Measurements from ENCODE around the gene BZW2. TPM values are rescaled to one million over a fixed set of nuclear protein-coding genes. Genes with fewer than 3 reads are reported as not detected.

The BZW2 gene
- total and polyA plus RNA-seq, 2 of the 13 experiments (the other 11 are each of a cell fraction or from before 2014, with no cell fraction given), result 21.8 to 95.2 TPM

DNA sequence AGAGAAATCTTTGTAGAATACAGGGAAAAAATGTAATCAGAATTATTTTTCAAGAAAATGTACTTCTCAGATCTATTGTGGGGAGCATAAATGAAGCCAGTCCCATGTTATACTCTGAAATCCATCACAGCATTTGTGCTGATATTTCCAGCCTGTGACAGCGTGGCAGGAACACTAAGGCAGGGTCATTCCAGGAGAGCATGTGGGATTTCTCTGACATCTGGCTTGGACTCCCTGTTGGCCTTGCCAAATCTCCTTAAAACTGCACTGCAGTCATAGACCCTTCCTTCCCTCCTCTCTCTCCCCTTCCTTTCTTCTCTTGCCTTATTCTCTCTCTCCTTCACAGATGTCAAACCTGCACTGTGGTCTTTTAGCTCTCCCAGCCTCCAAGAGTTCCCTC is 101.1 kb downstream of the BZW2 start:
- ChIA-PET POLR2A (no interaction called here), CTCF (ENCODE audit: low intra/inter-chr PET ratio, low total read pairs) (no interaction called here)
- H3K79me2 ChIP-seq (ENCODE audit: insufficient read depth, low read length), result no peaks in the 10 kb centered on the region
- intact Hi-C loops (cut with micrococcal nuclease; ENCODE audit: unreplicated experiment) (no loop called here), in situ Hi-C loops (cut with HindIII; ENCODE audit: extremely low pct_ligation_motif_present, low pct_unique_long_range_greater_than_20kb) (no loop called here)
- H4K20me1 ChIP-seq (ENCODE audit: insufficient read depth, low read length), result no peaks in the 10 kb centered on the region
- H3K9me3 ChIP-seq (ENCODE audit: low read length), result no peaks in the 10 kb centered on the region
- DNase-seq (ENCODE audit: low spot score) (no peak), ATAC-seq (no peak), FAIRE-seq (no peak)
- H3K27me3 ChIP-seq (ENCODE audit: control insufficient read depth in 1 of 2, insufficient read depth in 2 of 2, low read length in 2 of 2), result no peaks in the 10 kb centered on the region
- H3K4me3 ChIP-seq (replicated peaks in 1 of 3; ENCODE audit: insufficient read depth in 1 of 3, low read depth in 2 of 3, low read length in 3 of 3), result no peak overlapping the region
- TF ChIP-seq ZNF674 (CRISPR knock-in tag; IDR thresholded peaks at IDR 0.05; ENCODE audit: low read depth) (no peak), PAF1 (CRISPR knock-in tag; IDR thresholded peaks at IDR 0.05) (no peak), SP2 (CRISPR knock-in tag; IDR thresholded peaks at IDR 0.05) (no peak), XRCC5 (optimal IDR thresholded peaks at IDR 0.05; ENCODE audit: low read length) (no peak), ADNP (CRISPR knock-in tag; IDR thresholded peaks at IDR 0.05) (no peak), ZNF44 (CRISPR knock-in tag; IDR thresholded peaks at IDR 0.05) (no peak), SALL1 (CRISPR knock-in tag; IDR thresholded peaks at IDR 0.05) (no peak), SMAD1 (CRISPR knock-in tag; IDR thresholded peaks at IDR 0.05; ENCODE audit: borderline replicate concordance, low read depth) (no peak)
- TF ChIP-seq, protein P1, sequence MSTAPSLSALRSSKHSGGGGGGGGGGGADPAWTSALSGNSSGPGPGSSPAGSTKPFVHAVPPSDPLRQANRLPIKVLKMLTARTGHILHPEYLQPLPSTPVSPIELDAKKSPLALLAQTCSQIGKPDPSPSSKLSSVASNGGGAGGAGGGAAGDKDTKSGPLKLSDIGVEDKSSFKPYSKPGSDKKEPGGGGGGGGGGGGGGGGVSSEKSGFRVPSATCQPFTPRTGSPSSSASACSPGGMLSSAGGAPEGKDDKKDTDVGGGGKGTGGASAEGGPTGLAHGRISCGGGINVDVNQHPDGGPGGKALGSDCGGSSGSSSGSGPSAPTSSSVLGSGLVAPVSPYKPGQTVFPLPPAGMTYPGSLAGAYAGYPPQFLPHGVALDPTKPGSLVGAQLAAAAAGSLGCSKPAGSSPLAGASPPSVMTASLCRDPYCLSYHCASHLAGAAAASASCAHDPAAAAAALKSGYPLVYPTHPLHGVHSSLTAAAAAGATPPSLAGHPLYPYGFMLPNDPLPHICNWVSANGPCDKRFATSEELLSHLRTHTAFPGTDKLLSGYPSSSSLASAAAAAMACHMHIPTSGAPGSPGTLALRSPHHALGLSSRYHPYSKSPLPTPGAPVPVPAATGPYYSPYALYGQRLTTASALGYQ (CRISPR knock-in tag; IDR thresholded peaks at IDR 0.05), result no peak
- WGBS (ENCODE audit: low lambda C conversion rate), result 67% methylated on average over 1 of the region's 1 CpG
- 0 out of 2 replicates have a peak, but pooled peaks cover 6% of the 10 kb centered on the region for H3K4me1 ChIP-seq (ENCODE audit: insufficient read depth, low read length)
- H2AFZ ChIP-seq (ENCODE audit: low read length), result no peak overlapping the region
- H3K9ac ChIP-seq (ENCODE audit: insufficient read depth, low read depth, low read length), result no peak overlapping the region
- H3K36me3 ChIP-seq (replicated peaks in 1 of 2; ENCODE audit: control insufficient read depth in 1 of 2, insufficient read depth in 2 of 2, low read length in 2 of 2), result no peaks in the 10 kb centered on the region
- H3K4me2 ChIP-seq (ENCODE audit: low read depth, low read length), result no peak overlapping the region
- no TSS peak for BruUV-seq (replicated peaks)
- no peak overlapping the region for H3K27ac ChIP-seq (ENCODE audit: extremely low read length, insufficient read depth, low read length)
